ENCODE measurements around the gene MAPRE3. TPM values are rescaled to one million over a fixed set of nuclear protein-coding genes. Genes with fewer than 3 reads are reported as not detected.

The MAPRE3 gene
- total RNA-seq, 4 donors from 2014 or later: 16.6 to 26.4 (median 19.7) TPM

DNA sequence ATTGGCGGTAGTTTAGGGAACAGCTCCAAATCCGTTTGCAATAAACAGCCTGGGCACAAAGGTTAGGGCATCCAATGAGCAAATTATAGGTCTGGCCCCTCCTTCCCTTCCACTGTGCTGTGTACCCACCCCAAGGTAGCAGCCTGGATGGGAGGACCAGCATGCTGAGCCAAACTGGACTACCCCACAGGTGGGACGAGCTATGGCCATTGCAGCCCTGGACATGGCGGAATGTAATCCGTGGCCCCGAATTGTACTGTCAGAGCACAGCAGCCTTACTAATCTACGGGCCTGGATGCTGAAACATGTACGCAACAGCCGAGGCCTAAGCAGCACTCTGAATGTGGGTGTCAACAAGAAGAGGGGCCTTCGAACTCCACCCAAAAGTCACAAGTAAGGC lies 87.8 kb downstream of the MAPRE3 start:
- no peak for DNase-seq (ENCODE audit: low spot score in 2 of 2)
- no peaks in the 10 kb centered on the region for H3K9me3 ChIP-seq
- no peak overlapping the region for H3K27ac ChIP-seq
- H3K4me1 ChIP-seq: no peaks in the 10 kb centered on the region
- TF ChIP-seq EP300 (IDR thresholded peaks at IDR 0.05) (no peak), CTCF (IDR thresholded peaks at IDR 0.05) (no peak), POLR2A (IDR thresholded peaks at IDR 0.05) (no peak)
- no peak overlapping the region for H3K4me3 ChIP-seq
- H3K36me3 ChIP-seq: peaks cover 0 to 94% (median 0%) of the 10 kb centered on the region in 3 donors
- H3K27me3 ChIP-seq: no peaks in the 10 kb centered on the region
- WGBS, 2 donors: 87 to 94% methylated on average over 10 of the region's 10 CpGs

DNA sequence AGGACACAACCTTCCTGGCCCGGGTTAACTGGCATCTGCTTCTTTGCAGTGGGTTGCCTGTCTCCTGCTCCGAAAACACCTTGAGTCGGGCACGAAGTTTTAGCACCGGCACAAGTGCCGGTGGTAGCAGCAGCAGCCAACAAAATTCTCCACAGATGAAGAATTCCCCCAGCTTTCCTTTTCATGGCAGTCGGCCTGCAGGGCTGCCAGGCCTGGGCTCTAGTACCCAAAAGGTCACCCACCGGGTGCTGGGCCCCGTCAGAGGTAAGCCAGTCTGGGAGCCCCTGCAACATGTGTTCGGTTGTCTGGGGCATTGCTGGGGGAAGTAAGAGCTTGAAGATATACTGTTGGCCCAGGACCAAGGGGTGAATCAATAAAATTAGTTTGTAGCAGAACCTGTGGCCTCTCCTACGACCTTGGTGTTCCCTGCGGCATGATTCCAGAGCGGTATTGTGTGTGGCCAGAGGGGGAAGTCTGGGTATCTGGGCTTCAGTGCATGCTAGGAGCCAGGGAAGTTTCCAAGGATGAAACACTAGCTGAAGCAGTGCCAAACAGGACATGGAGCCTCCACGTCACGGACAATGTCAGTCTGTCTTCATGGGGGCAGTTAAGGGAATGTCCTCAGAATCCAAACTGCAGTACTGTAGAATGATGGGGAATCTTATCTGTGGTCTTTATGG lies 88.8 kb downstream of the MAPRE3 start:
- TF ChIP-seq POLR2A (IDR thresholded peaks at IDR 0.05) (no peak), EP300 (IDR thresholded peaks at IDR 0.05) (no peak), CTCF (IDR thresholded peaks at IDR 0.05) (no peak)
- no peak for DNase-seq (ENCODE audit: low spot score in 2 of 2)
- Histone ChIP-seq H3K36me3 (peaks cover 0 to 88% (median 0%) of the 10 kb centered on the region in 3 donors), H3K4me3 (no peak overlapping the region), H3K27ac (no peak overlapping the region), H3K9me3 (no peaks in the 10 kb centered on the region), H3K4me1 (no peaks in the 10 kb centered on the region), H3K27me3 (no peaks in the 10 kb centered on the region)
- WGBS, 2 donors: 77 to 79% methylated on average over 13 to 15 of the region's 15 CpGs

DNA sequence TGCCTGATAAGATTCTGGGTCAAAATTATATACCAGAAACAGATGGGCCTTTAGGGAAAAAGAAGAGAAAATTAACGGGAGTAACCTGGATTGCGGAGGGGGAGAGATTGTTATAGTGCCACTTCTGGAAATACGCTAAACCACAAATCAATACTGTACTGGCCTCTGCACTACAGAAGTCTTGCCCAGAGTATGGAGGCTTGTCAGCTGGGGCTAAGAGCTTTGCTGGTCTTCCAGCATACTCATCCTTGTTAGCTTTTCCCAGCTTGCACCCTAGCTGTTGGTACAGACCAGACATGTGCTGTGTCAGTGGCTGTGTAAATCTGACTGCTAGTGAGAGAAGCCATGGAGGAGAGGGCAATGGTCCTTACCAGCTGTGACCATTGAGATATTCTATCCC lies 89.9 kb downstream of the MAPRE3 start:
- Histone ChIP-seq H3K4me3 (no peak overlapping the region), H3K27ac (no peak overlapping the region), H3K36me3 (peaks cover 0 to 81% (median 0%) of the 10 kb centered on the region in 3 donors), H3K9me3 (no peaks in the 10 kb centered on the region), H3K27me3 (no peaks in the 10 kb centered on the region), H3K4me1 (no peaks in the 10 kb centered on the region)
- WGBS, 2 donors: 84 to 90% methylated on average over 3 of the region's 3 CpGs
- TF ChIP-seq CTCF (IDR thresholded peaks at IDR 0.05) (no peak), POLR2A (IDR thresholded peaks at IDR 0.05) (no peak), EP300 (IDR thresholded peaks at IDR 0.05) (no peak)
- DNase-seq (ENCODE audit: low spot score in 2 of 2): no peak

DNA sequence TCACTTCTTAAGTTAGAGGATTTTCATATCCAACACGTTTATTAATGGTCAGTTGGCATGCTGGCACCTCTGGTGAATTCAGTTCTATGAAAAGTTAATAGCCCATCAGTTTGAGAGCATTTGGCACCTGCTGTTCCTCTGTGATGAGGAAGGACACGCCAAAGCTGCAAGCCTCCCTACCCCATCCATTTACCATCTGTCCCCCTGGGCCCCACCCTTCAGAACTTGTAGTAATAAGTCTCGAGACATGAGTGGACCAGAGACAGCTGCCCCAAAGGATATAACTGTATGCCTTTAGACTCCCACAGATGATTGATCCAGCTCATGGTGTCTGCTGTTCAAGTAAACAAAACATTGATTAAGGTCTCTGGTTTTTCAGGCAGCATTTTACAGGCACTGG lies 94.7 kb downstream of the MAPRE3 start:
- WGBS, 2 donors: 83 to 90% methylated on average over 3 of the region's 3 CpGs
- Histone ChIP-seq H3K27me3 (no peaks in the 10 kb centered on the region), H3K9me3 (no peaks in the 10 kb centered on the region), H3K4me3 (no peak overlapping the region), H3K27ac (no peak overlapping the region), H3K36me3 (peaks cover 0 to 77% (median 0%) of the 10 kb centered on the region in 3 donors), H3K4me1 (peaks cover 0 to 29% (median 4%) of the 10 kb centered on the region in 4 donors)
- DNase-seq (ENCODE audit: low spot score in 2 of 2): no peak
- TF ChIP-seq EP300 (IDR thresholded peaks at IDR 0.05): no peak
- TF ChIP-seq CTCF (IDR thresholded peaks at IDR 0.05): no peak
- no peak for TF ChIP-seq POLR2A (IDR thresholded peaks at IDR 0.05)

DNA sequence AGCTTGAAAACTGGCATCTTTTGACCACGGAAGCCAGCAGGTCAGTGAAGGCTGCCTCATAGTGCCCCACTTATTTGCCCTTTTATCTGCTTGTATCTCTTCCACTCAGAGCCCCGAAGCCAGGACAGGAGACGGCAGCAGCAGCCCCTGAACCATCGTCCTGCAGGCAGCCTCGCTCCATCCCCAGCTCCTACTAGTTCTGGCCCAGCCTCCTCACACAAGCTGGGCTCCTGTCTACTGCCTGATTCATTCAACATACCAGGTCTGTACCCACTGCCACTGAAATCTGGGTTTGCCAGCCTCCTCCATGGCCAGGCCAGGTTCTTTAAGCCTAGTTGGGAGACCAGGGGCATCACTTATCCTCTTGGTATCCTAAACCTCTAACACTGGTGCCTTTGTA lies 96.9 kb downstream of the MAPRE3 start:
- H3K9me3 ChIP-seq: no peaks in the 10 kb centered on the region
- peaks cover 0 to 43% (median 16%) of the 10 kb centered on the region in 4 donors for H3K4me1 ChIP-seq
- no peak overlapping the region for H3K27ac ChIP-seq
- TF ChIP-seq EP300 (IDR thresholded peaks at IDR 0.05) (no peak), CTCF (IDR thresholded peaks at IDR 0.05) (no peak), POLR2A (IDR thresholded peaks at IDR 0.05) (no peak)
- no peak overlapping the region for H3K4me3 ChIP-seq
- 83 to 91% methylated on average over 5 of the region's 5 CpGs for WGBS, 2 donors
- H3K27me3 ChIP-seq: no peaks in the 10 kb centered on the region
- peaks cover 0 to 61% (median 0%) of the 10 kb centered on the region in 3 donors for H3K36me3 ChIP-seq
- DNase-seq (ENCODE audit: low spot score in 2 of 2): no peak
